Measurements from ENCODE around the gene NELL2.
"Not testable (repeated sequence)": the region's sequence is repeated elsewhere in the genome, so short reads cannot be mapped to it uniquely, and the experiment has no call there.

NELL2 gene

DNA sequence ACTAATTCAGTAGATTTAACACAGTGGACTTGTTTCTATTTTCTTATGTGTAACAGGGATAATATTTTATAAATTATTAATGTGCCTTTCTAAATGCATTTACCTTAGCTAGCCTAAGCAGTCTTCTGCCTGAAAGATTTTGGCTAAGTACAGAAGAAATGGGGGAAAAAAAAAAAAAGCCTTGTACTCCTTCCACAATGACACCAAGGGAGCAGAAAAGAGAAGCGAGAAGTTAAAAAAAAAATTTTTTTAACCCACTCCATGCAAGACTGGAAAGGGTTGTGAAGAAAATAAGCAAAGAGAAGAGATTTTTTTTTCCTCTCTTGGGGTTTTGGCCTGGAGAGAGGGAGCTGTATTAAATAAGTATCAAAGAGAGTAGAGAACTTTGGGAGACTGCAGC, 28.7 kb downstream of the NELL2 start:
- no peak for DNase-seq

DNA sequence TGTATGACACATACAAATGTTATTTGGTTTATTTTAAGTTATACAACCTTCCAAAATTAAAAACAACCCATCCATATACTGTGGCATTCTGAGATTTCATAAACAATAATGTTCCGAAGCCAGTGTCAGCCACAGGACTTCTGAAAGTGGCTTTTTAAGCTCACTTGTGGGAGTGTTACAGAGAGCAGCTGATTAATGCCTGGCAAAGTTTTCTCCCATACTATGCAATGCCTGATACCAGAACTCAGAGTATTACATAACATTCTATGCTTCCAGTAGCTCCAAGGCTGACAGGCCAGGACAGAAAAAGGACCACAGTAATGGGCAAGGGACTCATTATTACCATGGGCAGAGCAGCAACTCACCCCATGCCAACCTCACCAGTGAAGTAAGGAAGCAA, 29.3 kb downstream of the NELL2 start:
- DNase-seq = no peak

DNA sequence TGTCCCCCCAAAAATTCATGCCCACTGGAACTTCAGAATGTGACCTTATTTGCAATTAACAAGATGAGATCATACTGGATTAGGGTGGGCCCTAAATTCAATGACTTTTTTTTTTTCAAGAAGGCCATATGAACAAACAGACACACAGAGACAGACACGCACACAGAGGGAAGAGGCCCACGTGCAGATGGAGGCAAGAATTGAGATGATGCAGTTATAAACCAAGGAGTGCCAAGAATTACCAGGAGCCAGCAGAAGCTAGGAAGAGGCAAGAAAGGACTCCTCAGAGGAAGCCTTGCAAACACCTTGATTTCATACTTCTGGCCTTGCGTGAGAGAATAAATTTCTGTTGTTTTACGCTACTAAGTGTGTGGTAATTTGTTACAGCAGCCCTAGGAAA, 33.4 kb downstream of the NELL2 start:
- no peak for DNase-seq

DNA sequence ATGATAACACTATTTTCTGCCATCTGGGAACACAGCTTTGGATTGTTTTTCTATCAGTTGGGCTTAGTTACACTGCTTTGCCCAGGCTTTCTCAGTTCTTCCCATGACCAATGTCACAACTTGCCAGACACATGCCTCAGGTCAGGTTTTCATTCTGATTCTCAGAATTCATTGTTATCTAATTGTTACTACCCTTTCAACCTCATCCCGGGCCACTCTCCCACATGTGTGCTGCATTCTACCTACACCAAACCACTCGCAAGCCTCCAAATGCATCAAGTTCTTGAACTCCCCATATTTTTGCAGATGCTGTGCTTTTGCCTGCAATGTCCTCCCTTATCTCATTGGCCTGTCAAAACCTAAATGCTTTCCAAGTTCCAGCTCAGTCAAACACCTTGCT, 36.3 kb downstream of the NELL2 start:
- no peak for DNase-seq

DNA sequence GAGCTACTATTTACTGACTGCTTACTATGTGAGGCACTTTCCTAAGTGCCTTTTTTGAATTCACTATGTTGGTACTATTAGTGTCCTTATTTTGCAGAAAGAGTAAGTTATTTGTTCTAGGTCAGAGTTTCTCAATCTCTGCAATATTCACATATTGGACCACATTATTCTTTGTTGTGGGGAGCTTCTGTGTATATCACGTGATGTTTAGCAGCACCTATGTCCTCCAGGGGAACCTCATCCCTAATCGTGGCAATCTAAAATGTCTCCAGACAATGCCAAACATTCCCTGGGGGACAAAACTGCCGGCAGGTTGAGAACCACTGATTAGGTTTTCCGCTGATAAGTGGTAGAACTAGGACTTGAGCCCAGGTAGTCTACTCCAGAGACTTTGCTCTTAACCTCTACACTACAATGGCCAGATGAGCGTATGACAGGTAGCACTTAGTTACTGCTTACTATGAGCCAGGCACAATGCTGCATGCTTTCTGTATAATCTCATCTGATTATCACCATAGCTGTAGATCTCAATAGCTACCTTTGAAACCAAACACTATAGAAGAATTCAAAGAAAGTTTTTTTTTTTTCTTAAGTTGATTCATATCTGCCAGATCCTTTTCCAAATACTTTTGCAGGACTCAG, 38.9 kb downstream of the NELL2 start:
- DNase-seq = no peak

DNA sequence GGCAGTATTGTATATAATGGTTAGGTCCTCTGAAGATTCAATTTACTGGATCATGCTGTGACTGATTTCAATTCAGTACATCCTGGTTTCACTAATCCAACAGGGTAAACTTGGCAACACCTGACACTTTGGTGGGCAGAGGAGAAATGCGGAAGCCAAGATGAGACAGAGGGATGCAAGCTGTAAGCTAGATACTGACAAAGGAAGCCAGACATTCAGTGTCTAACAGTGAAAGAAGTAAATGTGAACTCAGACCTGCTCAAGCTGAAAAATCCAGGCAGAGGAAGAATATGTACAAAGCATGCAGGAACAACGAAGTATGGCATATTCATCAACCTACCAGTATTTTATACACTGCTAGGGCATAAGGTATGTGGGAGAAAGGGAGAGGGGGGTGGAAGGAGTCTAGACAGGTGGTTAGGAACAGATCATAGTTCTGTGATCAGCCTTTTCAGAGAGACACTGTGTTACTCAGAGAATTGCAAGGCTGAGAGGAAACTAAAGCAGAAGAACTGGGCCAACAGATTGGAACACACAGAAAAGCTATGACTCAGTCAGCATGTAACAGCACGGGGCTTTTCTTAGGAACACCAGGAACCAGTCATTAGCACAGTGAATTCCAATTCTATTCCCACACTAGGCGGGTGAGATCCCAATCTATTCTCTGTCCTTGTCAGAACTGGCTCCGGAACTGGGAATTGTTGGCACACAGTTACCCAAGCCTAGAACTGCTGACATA, 40.3 kb downstream of the NELL2 start:
- no peak for DNase-seq

DNA sequence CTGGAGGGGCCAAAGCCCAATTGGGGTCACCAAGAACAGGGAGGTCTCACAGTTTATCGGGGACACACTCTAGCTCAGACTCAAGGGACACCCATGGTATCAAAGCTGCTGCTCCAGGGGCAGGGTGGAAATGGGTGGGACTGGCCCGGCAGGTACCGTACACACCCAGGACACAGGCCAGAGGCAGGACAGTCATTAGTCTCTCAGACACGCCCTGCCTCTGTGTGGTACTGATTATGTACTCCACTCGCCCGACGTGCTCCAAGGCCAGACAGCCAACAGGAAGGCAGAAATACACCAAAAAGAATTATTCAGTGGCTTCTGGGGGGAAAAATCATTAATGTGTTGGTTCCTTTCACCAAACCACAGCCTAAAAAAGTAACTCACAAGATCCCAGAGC, 41.1 kb downstream of the NELL2 start:
- DNase-seq = not testable (repeated sequence)

DNA sequence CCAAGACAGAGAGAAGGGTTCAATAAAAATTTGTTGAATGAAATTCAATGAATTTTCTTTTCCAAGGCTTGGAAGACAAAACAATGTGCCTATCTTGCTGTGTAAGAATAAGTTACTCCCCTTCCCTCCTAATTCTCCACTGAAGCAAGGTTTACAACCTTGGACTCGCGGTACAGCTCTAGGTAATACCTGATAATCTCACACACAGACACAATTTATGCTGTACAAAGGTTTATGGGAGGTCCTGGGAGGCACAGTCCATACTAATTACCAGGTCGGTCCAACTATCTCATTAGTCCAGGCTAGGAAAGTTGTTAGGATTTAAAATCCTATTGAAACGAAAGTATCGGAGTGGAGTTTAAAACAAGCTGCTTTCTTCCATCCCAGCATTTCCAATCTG, 42.6 kb downstream of the NELL2 start:
- DNase-seq = no peak

DNA sequence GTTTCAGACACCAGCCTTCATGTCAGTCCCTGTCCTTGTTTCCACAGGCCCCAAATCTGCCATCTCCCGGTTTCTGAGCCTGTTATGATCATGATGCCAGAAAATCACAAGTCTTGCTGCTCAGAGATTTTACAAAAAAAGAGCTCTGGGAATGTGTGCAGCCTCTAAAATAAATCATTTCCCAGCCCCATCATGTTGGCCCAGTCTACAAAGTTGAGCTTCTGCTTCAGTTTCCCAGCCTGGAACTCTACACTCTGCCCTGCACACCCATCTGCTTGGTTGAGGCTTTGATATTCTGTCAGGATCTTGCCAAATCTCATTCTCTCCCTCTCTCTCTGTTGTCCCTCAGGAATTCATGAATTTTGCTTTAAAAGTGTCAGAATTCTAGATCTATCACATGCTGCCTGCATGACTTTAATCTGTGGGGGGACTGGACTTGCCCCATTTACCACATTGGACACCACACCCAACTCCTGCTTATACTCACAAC, 45.5 kb downstream of the NELL2 start:
- no peak for DNase-seq

DNA sequence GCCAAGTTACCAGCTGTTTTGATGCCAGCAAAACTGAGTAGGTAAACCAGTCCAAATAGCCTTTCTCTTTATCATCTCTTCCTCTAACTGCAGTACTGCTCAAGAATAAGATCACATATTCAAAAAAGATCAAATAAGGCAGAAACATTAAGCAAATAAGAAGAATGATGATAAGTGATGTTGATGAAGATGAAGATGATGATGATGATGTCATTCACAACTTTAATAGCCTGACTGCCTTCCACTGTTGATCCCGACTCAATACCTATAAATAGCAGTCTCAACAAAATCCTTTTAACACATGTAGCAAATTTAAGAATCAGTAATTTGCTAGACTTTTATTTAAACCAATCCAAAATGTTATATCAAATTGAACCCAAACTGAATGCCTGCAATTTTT, 47.1 kb downstream of the NELL2 start:
- DNase-seq = no peak

DNA sequence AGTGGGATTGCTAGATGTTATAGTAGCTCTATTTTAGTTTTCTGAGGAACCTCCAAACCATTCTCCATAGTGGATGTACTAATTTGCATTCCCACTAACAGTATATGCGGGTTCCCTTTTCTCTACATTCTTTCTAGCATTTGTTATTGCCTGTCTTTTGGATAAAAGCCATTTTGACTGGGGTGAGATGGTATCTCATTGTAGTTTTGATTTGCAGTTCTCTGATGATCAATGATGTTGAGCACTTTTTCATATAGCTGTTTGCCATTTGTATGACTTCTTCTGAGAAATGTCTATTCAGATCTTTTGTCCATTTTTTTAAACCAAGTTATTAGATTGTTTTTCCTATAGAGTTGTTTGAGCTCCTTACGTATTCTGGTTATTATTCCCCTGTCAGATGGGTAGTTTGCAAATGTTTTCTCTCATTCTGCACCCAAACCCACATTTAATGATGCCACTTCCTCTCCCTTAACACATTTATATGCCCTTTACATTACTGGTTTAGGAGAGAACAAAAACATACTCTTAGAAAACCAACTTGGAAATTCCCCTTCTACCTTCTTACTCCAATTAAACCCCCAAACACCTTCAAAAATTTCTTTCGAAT, 48.2 kb downstream of the NELL2 start:
- no peak for DNase-seq

DNA sequence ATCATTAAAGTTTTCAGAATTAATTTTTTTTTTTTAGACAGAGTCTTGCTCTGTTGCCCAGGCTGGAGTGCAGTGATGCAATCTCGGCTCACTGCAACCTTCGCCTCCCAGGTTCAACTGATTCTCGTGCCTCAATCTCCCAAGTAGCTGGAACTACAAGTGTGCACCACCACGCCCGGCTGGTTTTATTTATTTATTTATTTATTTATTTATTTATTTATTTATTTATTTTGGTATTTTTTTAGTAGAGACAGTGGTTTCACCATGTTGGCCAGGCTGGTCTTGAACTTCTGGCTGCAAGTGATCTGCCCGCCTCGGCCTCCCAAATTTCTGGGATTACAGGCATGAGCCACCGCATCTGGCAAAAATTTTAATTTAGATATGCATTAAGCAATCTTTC, 54.4 kb downstream of the NELL2 start:
- DNase-seq = not testable (repeated sequence)

DNA sequence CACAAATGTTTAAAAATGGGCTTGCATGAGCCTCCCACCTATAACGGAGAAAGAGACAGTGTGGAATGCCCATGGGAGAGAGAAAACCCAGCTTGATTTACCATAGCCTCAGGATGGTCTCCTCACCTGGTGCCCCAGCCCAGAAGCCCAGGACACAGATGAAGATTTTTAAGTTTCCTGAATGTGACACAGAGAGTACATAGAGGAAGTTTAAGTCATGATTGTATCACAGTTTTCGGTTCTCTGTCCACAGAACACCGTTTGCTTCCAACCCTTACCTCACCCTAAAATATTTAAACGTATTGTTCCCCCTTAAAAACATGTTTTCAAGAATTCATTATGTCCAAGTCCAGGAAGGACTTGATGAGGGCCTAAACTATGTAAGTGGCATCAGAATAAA, 56.2 kb downstream of the NELL2 start:
- no peak for DNase-seq

DNA sequence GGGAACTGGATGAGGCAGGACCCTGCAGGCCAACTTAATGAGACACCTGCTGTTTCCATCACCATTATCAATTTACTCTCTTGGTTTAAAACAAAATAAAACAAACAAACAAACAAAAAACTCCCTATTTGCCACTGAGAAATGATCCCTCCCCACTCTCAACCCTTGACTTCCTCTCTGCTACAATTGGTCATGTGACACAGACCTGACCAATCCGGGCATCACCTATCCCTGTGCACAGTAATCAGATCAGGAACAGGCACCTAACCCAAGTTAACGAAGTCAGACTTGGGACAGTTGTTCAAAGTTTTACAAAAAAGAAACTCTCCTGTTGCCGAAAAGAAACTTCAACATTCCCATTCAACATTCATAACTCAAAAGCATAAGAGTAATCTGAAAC, 58.4 kb downstream of the NELL2 start:
- DNase-seq = peak; percentile 34

DNA sequence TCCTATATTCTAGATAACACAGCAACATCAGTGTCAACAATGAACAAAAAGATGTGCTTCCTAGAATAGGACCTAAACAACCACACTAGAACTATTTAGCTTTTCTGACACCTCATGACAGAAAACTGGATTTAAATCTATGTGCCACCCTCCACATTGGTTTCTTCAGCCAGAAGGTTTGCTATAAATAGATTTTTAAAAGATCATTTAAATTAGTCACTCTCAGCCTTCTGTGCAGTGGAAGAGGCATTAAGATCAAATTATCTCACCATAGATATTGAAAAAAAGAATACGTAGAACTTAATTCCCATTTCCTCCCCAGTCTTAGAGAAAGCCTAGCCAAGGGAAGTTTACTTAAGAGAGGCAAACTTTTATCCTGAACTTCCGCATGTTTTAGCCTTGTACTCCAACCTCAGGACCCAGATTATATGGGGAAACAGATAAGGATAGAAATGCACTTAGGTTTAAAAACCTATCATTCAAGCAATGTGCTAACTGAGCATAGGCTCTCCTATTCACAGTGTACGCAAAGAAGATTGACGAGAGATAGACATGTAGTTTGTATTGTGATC, 59.6 kb downstream of the NELL2 start:
- no peak for DNase-seq

DNA sequence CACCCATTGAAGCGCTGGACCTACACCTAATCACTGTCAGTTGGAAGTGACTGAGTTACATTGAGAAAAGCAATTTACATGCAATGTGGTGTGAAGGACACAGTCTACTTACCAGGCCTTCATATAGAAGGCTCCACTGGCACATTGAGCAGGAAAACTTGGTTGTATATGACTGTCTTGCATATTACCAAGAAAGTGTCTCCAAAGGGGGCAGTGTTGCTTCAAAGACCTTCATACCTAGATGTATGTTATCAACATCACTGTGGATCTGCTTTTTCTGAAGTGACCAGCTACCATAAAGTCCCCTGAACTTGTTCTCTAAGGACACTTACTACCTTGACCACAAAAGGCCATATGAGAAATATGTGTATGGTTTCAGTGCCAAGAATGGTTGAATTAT, 64.1 kb downstream of the NELL2 start:
- peak; percentile 50 for DNase-seq

DNA sequence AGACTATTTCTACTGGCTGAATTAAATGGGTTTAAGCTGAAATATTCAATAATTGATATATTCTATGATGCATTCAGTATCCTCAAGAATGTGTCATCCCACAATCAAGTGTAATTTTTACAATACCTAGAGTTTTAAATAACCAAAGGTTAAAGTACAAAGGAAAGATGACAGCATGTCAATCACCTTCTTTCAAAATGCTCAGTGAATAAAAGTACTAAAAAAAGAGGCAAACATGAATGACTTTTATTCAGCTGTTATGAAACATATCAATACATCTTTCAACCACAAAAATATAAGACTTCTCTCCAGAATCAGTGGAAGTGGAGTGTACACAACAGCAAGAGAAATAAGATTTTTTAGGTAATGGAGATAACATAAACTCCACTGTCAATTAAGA, 72.0 kb downstream of the NELL2 start:
- no peak for DNase-seq

DNA sequence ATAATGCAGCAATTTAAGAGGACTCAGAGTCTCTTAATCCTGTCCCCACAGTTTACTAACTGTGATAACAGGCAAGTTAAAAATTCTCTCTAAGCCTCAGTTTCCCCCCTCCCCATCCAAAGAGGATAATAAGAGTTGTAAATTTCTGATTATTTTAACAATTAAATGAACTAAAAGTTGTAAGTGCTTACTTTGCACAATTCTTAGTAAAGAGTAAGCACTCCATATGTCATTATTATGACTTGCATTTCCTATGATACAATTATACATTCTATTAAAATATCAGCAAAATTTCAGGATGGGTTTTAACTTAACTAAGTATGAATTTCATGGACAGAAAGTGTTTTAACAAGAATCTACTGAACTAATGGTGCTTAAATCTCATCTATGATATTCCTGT, 80.1 kb downstream of the NELL2 start:
- no peak for DNase-seq

DNA sequence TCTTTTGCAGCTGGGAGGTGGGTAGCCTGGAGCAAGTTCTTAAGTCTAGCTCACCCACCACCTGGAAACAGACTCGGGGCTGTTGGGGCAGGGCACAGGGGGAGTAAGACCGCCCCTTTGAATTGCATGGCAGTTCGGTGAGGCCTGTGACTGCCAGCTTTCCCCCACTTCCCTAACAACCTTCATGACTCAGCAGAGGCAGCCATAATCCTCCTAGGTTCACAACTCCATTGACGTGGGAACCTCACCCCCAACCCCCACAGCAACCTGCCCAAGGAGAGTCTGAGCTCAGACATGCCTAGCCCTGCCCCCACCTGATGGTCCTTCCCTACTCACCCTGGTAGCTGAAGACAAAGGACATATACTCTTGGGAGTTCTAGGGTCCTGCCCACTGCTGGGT, 87.4 kb downstream of the NELL2 start:
- no peak for DNase-seq

DNA sequence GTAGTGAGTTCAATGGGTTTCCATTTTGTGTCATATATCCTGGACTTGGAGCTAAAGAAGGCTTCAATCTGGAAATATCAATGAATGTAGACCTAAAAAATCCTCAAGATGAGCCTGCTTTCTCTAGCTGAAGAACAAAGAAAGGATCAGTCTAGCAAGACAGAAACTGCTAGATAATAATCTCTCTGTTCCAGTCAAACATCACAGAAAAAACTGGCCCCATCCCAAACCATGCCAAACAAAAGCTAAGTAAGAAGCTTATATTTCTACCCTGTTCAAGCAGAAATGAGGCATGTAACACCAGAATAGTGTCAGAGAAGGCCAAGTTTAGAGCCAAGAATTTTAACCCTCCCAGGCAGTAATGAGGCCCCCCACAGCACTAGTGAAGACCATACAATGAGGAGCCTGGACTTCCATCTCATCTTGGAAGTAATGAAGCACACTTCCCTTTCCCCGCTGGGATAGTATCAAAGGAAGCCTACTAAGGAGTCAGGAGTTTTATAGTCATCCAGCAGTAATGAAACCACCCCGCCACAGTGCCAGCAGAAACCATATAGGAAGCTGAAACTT, 95.8 kb downstream of the NELL2 start:
- DNase-seq = no peak

DNA sequence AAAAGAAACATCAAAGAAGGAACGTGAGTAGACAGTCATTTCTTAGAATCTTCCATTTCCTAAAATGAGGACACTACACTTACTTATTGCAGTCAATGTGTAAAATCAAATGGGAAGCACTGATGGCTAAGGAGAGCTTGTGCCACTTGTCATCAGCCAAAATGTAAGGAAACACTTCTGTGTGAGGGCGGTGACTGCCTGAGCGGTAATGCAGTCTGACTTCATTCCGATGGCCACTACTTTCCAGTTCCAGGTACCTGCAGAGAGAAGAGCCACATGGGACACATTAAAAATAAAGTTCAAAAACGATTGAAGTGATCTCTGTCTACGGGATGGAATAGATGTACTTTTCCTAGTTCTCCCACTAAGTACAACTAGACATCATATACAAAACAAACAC, 96.3 kb downstream of the NELL2 start:
- DNase-seq = no peak

DNA sequence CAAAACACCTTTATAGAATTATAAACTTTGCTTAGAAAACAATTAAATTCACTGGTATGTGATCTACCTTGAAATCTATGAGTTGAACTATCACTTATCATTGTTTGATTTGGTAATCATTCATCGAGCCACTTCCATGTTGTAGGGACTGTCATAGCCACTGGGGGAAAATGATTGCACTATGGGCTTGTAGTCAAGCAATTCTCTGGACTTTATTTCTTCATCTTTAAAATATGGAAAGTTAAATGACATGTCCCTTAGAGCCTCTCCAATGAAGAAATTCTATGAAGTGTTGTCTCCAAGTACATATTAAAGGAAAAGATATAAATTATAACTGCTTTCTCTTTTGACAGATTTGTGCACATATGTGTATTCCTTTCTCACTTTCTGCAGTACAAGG, 97.3 kb downstream of the NELL2 start:
- no peak for DNase-seq

DNA sequence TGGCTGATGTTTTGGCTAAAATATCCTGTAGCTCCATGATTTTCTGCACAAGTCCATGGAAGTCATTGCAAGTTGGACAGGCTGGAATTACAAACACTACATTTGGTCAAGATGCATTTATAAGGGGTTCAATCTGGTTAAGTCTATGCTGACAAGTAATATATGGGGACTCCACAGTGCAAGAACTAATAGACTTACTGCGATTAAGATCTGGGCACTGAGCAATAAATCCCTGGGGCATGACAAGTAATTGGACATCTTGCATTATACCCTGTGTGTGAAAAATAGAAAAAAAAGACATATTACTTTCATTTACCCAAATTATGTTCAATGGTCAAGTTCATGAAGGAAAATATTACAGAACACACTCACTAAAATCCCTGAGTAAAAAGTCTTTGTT, 99.1 kb downstream of the NELL2 start:
- no peak for DNase-seq

DNA sequence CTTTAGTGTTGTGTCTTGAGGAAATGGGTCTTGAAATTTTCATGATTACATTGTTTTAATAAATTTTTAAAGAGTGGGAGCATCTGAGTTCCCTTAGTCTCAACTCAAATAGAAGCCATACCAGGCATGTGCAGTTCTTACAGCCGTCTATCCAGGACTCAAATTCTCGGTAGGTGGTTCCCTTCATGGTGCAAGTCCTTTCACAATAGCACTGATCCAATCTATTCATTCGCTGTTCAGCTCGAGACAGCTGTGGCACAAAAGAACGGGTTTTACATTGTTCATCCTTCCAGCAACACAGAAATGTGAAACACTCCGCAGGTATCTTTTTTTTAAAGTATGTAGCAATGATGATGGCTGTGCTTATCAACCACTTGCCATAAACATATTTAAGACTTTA, 100.2 kb downstream of the NELL2 start:
- no peak for DNase-seq

Data from OCI-M1 (cell line).